ENCODE results near the gene HLA-F. TPM values are rescaled to one million over a fixed set of nuclear protein-coding genes. Genes with fewer than 3 reads are reported as not detected.

The HLA-F gene
- total and polyA plus RNA-seq, 4 donors = 2.3 to 12.7 (median 7.9) TPM

GRCh38 chr6:29730575-29731126, 7.4 kb downstream of the HLA-F start:
- no peak for DNase-seq (ENCODE audit: low read depth in 4 of 6, low spot score in 6 of 6)
- H3K27ac ChIP-seq (ENCODE audit: low read depth, low read length) = no peak overlapping the region
- H3K4me1 ChIP-seq (ENCODE audit: control insufficient read depth, insufficient read depth, low read length) = no peaks in the 10 kb centered on the region
- 26% methylated on average over 6 of the region's 7 CpGs for WGBS (ENCODE audit: insufficient coverage)
- no peaks in the 10 kb centered on the region for H3K9me3 ChIP-seq (ENCODE audit: control insufficient read depth, insufficient read depth, low read length)
- H3K27me3 ChIP-seq (ENCODE audit: control insufficient read depth, insufficient read depth, low read length) = peaks cover 23% of the 10 kb centered on the region
- no peaks in the 10 kb centered on the region for H3K36me3 ChIP-seq (ENCODE audit: control insufficient read depth, insufficient read depth, low read length)
- H3K4me3 ChIP-seq (ENCODE audit: low read depth, low read length) = no peak overlapping the region

GRCh38 chr6:29731281-29731680, 8.0 kb downstream of the HLA-F start:
- Histone ChIP-seq H3K4me3 (ENCODE audit: low read depth, low read length) (no peak overlapping the region), H3K36me3 (ENCODE audit: control insufficient read depth, insufficient read depth, low read length) (no peaks in the 10 kb centered on the region), H3K27ac (ENCODE audit: low read depth, low read length) (no peak overlapping the region), H3K27me3 (ENCODE audit: control insufficient read depth, insufficient read depth, low read length) (peaks cover 25% of the 10 kb centered on the region), H3K9me3 (ENCODE audit: control insufficient read depth, insufficient read depth, low read length) (no peaks in the 10 kb centered on the region), H3K4me1 (ENCODE audit: control insufficient read depth, insufficient read depth, low read length) (no peaks in the 10 kb centered on the region)
- no peak for DNase-seq (ENCODE audit: low read depth in 4 of 6, low spot score in 6 of 6)
- WGBS (ENCODE audit: insufficient coverage) = no CpG with 5 or more reads among the region's 3 CpGs

GRCh38 chr6:29733057-29733456, 9.8 kb downstream of the HLA-F start:
- no peak overlapping the region for H3K27ac ChIP-seq (ENCODE audit: low read depth, low read length)
- H3K9me3 ChIP-seq (ENCODE audit: control insufficient read depth, insufficient read depth, low read length) = no peaks in the 10 kb centered on the region
- WGBS (ENCODE audit: insufficient coverage) = 86% methylated on average over 2 of the region's 7 CpGs
- peaks cover 30% of the 10 kb centered on the region for H3K27me3 ChIP-seq (ENCODE audit: control insufficient read depth, insufficient read depth, low read length)
- no peaks in the 10 kb centered on the region for H3K36me3 ChIP-seq (ENCODE audit: control insufficient read depth, insufficient read depth, low read length)
- no peaks in the 10 kb centered on the region for H3K4me1 ChIP-seq (ENCODE audit: control insufficient read depth, insufficient read depth, low read length)
- no peak for DNase-seq (ENCODE audit: low read depth in 4 of 6, low spot score in 6 of 6)
- no peak overlapping the region for H3K4me3 ChIP-seq (ENCODE audit: low read depth, low read length)

GRCh38 chr6:29734046-29735018, 11.1 kb downstream of the HLA-F start:
- H3K27me3 ChIP-seq (ENCODE audit: control insufficient read depth, insufficient read depth, low read length) = peaks cover 29% of the 10 kb centered on the region
- H3K9me3 ChIP-seq (ENCODE audit: control insufficient read depth, insufficient read depth, low read length) = no peaks in the 10 kb centered on the region
- no peak for DNase-seq (ENCODE audit: low read depth in 4 of 6, low spot score in 6 of 6)
- 67% methylated on average over 1 of the region's 3 CpGs for WGBS (ENCODE audit: insufficient coverage)
- H3K36me3 ChIP-seq (ENCODE audit: control insufficient read depth, insufficient read depth, low read length) = no peaks in the 10 kb centered on the region
- no peak overlapping the region for H3K4me3 ChIP-seq (ENCODE audit: low read depth, low read length)
- no peak overlapping the region for H3K27ac ChIP-seq (ENCODE audit: low read depth, low read length)
- no peaks in the 10 kb centered on the region for H3K4me1 ChIP-seq (ENCODE audit: control insufficient read depth, insufficient read depth, low read length)

GRCh38 chr6:29736563-29736962, 13.3 kb downstream of the HLA-F start:
- peaks cover 25% of the 10 kb centered on the region for H3K27me3 ChIP-seq (ENCODE audit: control insufficient read depth, insufficient read depth, low read length)
- H3K4me3 ChIP-seq (ENCODE audit: low read depth, low read length) = no peak overlapping the region
- no peaks in the 10 kb centered on the region for H3K4me1 ChIP-seq (ENCODE audit: control insufficient read depth, insufficient read depth, low read length)
- H3K9me3 ChIP-seq (ENCODE audit: control insufficient read depth, insufficient read depth, low read length) = no peaks in the 10 kb centered on the region
- no CpG with 5 or more reads among the region's 2 CpGs for WGBS (ENCODE audit: insufficient coverage)
- DNase-seq (ENCODE audit: low read depth in 4 of 6, low spot score in 6 of 6) = no peak
- no peak overlapping the region for H3K27ac ChIP-seq (ENCODE audit: low read depth, low read length)
- H3K36me3 ChIP-seq (ENCODE audit: control insufficient read depth, insufficient read depth, low read length) = no peaks in the 10 kb centered on the region

GRCh38 chr6:29737707-29738630, 14.7 kb downstream of the HLA-F start:
- Histone ChIP-seq H3K27ac (ENCODE audit: low read depth, low read length) (no peak overlapping the region), H3K27me3 (ENCODE audit: control insufficient read depth, insufficient read depth, low read length) (peaks cover 24% of the 10 kb centered on the region), H3K4me1 (ENCODE audit: control insufficient read depth, insufficient read depth, low read length) (no peaks in the 10 kb centered on the region), H3K4me3 (ENCODE audit: low read depth, low read length) (no peak overlapping the region), H3K36me3 (ENCODE audit: control insufficient read depth, insufficient read depth, low read length) (no peaks in the 10 kb centered on the region), H3K9me3 (ENCODE audit: control insufficient read depth, insufficient read depth, low read length) (no peaks in the 10 kb centered on the region)
- peak in 2 of 6 donors; percentile 35 to 66 for DNase-seq (ENCODE audit: low read depth in 4 of 6, low spot score in 6 of 6)
- WGBS (ENCODE audit: insufficient coverage) = 48% methylated on average over 5 of the region's 9 CpGs

- Histone ChIP-seq H3K27ac (ENCODE audit: low read depth, low read length) (no peak overlapping the region), H3K27me3 (ENCODE audit: control insufficient read depth, insufficient read depth, low read length) (peaks cover 14% of the 10 kb centered on the region), H3K4me1 (ENCODE audit: control insufficient read depth, insufficient read depth, low read length) (no peaks in the 10 kb centered on the region), H3K4me3 (ENCODE audit: low read depth, low read length) (no peak overlapping the region), H3K9me3 (ENCODE audit: control insufficient read depth, insufficient read depth, low read length) (no peaks in the 10 kb centered on the region), H3K36me3 (ENCODE audit: control insufficient read depth, insufficient read depth, low read length) (no peaks in the 10 kb centered on the region)
- no CpG with 5 or more reads among the region's 4 CpGs for WGBS (ENCODE audit: insufficient coverage)
- no peak for DNase-seq (ENCODE audit: low read depth in 4 of 6, low spot score in 6 of 6)
Observed at GRCh38 chr6:29739136-29739881, 16.1 kb downstream of the HLA-F start.

GRCh38 chr6:29739882-29740261, 16.6 kb downstream of the HLA-F start:
- Histone ChIP-seq H3K36me3 (ENCODE audit: control insufficient read depth, insufficient read depth, low read length) (no peaks in the 10 kb centered on the region), H3K27ac (ENCODE audit: low read depth, low read length) (no peak overlapping the region), H3K9me3 (ENCODE audit: control insufficient read depth, insufficient read depth, low read length) (no peaks in the 10 kb centered on the region), H3K4me3 (ENCODE audit: low read depth, low read length) (no peak overlapping the region), H3K27me3 (ENCODE audit: control insufficient read depth, insufficient read depth, low read length) (peaks cover 13% of the 10 kb centered on the region), H3K4me1 (ENCODE audit: control insufficient read depth, insufficient read depth, low read length) (no peaks in the 10 kb centered on the region)
- no CpG with 5 or more reads among the region's 1 CpG for WGBS (ENCODE audit: insufficient coverage)
- no peak for DNase-seq (ENCODE audit: low read depth in 4 of 6, low spot score in 6 of 6)

GRCh38 chr6:29741592-29741991, 18.4 kb downstream of the HLA-F start:
- Histone ChIP-seq H3K9me3 (ENCODE audit: control insufficient read depth, insufficient read depth, low read length) (no peaks in the 10 kb centered on the region), H3K4me1 (ENCODE audit: control insufficient read depth, insufficient read depth, low read length) (no peaks in the 10 kb centered on the region), H3K27me3 (ENCODE audit: control insufficient read depth, insufficient read depth, low read length) (peaks cover 20% of the 10 kb centered on the region), H3K27ac (ENCODE audit: low read depth, low read length) (no peak overlapping the region), H3K4me3 (ENCODE audit: low read depth, low read length) (no peak overlapping the region), H3K36me3 (ENCODE audit: control insufficient read depth, insufficient read depth, low read length) (no peaks in the 10 kb centered on the region)
- WGBS (ENCODE audit: insufficient coverage) = 95% methylated on average over 4 of the region's 4 CpGs
- no peak for DNase-seq (ENCODE audit: low read depth in 4 of 6, low spot score in 6 of 6)
